IPS-11a (cell line): ENCODE results near the gene STX2.
"Not testable (repeated sequence)": the region's sequence is repeated elsewhere in the genome, so short reads cannot be mapped to it uniquely, and the experiment has no call there.

ENCODE experiments used
- H3K4me3 ChIP-seq: one replicate; pipeline ENCODE4 v1.5.1; 2013; ENCODE audit warnings: low read depth, low read length, control low read depth

Gene STX2

GRCh38 chr12:130838951-130839769 lies at the start of gene STX2:
STX2 (minus strand) TSS chr12:130839250; CDS start chr12:130839099, 151 bp downstream.
- peak within 1 kb of the TSS; percentile 70 for H3K4me3 ChIP-seq

- not testable (repeated sequence) for H3K4me3 ChIP-seq
These were observed 48.1 kb upstream of the STX2 start for GRCh38 chr12:130887190-130887589.

GRCh38 chr12:130881548-130881947 lies 42.5 kb upstream of the STX2 start:
- no peak overlapping the region for H3K4me3 ChIP-seq

- H3K4me3 ChIP-seq: no peak overlapping the region
These were observed 42.0 kb upstream of the STX2 start for GRCh38 chr12:130881046-130881445.

GRCh38 chr12:130880411-130880885 lies 41.4 kb upstream of the STX2 start:
- H3K4me3 ChIP-seq: no peak overlapping the region

- H3K4me3 ChIP-seq: no peak overlapping the region
These were observed 40.8 kb upstream of the STX2 start for GRCh38 chr12:130879781-130880389.

GRCh38 chr12:130879212-130879686 lies 40.2 kb upstream of the STX2 start:
- H3K4me3 ChIP-seq: no peak overlapping the region

GRCh38 chr12:130878193-130879185 lies 39.4 kb upstream of the STX2 start:
- no peak overlapping the region for H3K4me3 ChIP-seq

GRCh38 chr12:130877333-130877732 lies 38.3 kb upstream of the STX2 start:
- no peak overlapping the region for H3K4me3 ChIP-seq

GRCh38 chr12:130876758-130877157 lies 37.7 kb upstream of the STX2 start:
- H3K4me3 ChIP-seq: no peak overlapping the region

GRCh38 chr12:130876297-130876696 lies 37.2 kb upstream of the STX2 start:
- no peak overlapping the region for H3K4me3 ChIP-seq

GRCh38 chr12:130875708-130876107 lies 36.7 kb upstream of the STX2 start:
- not testable (repeated sequence) for H3K4me3 ChIP-seq

GRCh38 chr12:130875193-130875592 lies 36.1 kb upstream of the STX2 start:
- H3K4me3 ChIP-seq: no peak overlapping the region

GRCh38 chr12:130874696-130875095 lies 35.6 kb upstream of the STX2 start:
- no peak overlapping the region for H3K4me3 ChIP-seq

- no peak overlapping the region for H3K4me3 ChIP-seq
These were observed 34.8 kb upstream of the STX2 start for GRCh38 chr12:130873825-130874224.

- peak overlapping the region; percentile 82 for H3K4me3 ChIP-seq
These were observed 34.2 kb upstream of the STX2 start for GRCh38 chr12:130873106-130873795.

GRCh38 chr12:130872179-130873096 lies 33.4 kb upstream of the STX2 start:
- H3K4me3 ChIP-seq: peak overlapping the region; percentile 82

GRCh38 chr12:130871286-130872178 lies 32.5 kb upstream of the STX2 start, which contains the start of gene RAN:
RAN (plus strand) TSS chr12:130872066; CDS start chr12:130872594, 528 bp downstream.
- H3K4me3 ChIP-seq: peak within 1 kb of the TSS; percentile 82
